DMS79 treated with DMSO at 0.1 percent for 48 hours (cell line): ENCODE measurements around the gene VPS9D1.

ENCODE experiments used
- DNase-seq: peaks from one replicate; lab custom pipeline; 2025; lab: John Stamatoyannopoulos, UW

VPS9D1 gene

GRCh38 chr16:89720813-89721545 is at the start of gene VPS9D1, which contains the start of gene ZNF276:
VPS9D1 (minus strand) TSS chr16:89720898; CDS start chr16:89720861, 37 bp downstream.
ZNF276 (plus strand) TSS chr16:89721537; CDS start chr16:89721641, 104 bp downstream.
- no peak for DNase-seq

- DNase-seq: no peak
Observed at GRCh38 chr16:89770367-89770766, 49.7 kb upstream of the VPS9D1 start.

GRCh38 chr16:89765292-89765830 is 44.7 kb upstream of the VPS9D1 start:
- no peak for DNase-seq

GRCh38 chr16:89764711-89765201 is 44.1 kb upstream of the VPS9D1 start:
- DNase-seq: no peak

- no peak for DNase-seq
Observed at GRCh38 chr16:89761304-89761922, 40.7 kb upstream of the VPS9D1 start.

- no peak for DNase-seq
Observed at GRCh38 chr16:89759746-89760340, 39.1 kb upstream of the VPS9D1 start.

GRCh38 chr16:89749637-89750036 is 28.9 kb upstream of the VPS9D1 start:
- no peak for DNase-seq

- no peak for DNase-seq
Observed at GRCh38 chr16:89748921-89749320, 28.2 kb upstream of the VPS9D1 start.

- no peak for DNase-seq
Observed at GRCh38 chr16:89748076-89748475, 27.4 kb upstream of the VPS9D1 start.

- no peak for DNase-seq
Observed at GRCh38 chr16:89746043-89746442, 25.3 kb upstream of the VPS9D1 start.

- DNase-seq: no peak
Observed at GRCh38 chr16:89744813-89745212, 24.1 kb upstream of the VPS9D1 start.

- DNase-seq: no peak
Observed at GRCh38 chr16:89742948-89743347, 22.2 kb upstream of the VPS9D1 start.

- no peak for DNase-seq
Observed at GRCh38 chr16:89741342-89742014, 20.8 kb upstream of the VPS9D1 start.

GRCh38 chr16:89739383-89739782 is 18.7 kb upstream of the VPS9D1 start:
- no peak for DNase-seq

- DNase-seq: no peak
Observed at GRCh38 chr16:89738538-89739317, 18.0 kb upstream of the VPS9D1 start.

GRCh38 chr16:89738072-89738377 is 17.3 kb upstream of the VPS9D1 start:
- no peak for DNase-seq

GRCh38 chr16:89737341-89738071 is 16.8 kb upstream of the VPS9D1 start:
- DNase-seq: no peak

GRCh38 chr16:89736554-89736953 is 15.9 kb upstream of the VPS9D1 start:
- no peak for DNase-seq

GRCh38 chr16:89733792-89734191 is 13.1 kb upstream of the VPS9D1 start:
- no peak for DNase-seq

- DNase-seq: no peak
Observed at GRCh38 chr16:89733322-89733721, 12.6 kb upstream of the VPS9D1 start.

GRCh38 chr16:89732918-89733242 is 12.2 kb upstream of the VPS9D1 start:
- no peak for DNase-seq
